KOPT-K1 (cell line): ENCODE results near the gene ZNF99.
"Not testable (repeated sequence)": the region's sequence is repeated elsewhere in the genome, so short reads cannot be mapped to it uniquely, and the experiment has no call there.

Experiments
- H3K27ac ChIP-seq: fragments of 200-600 bp; sonication (generic); 2 replicates; pipeline ENCODE4 v1.5.1; 2016; ENCODE audit warnings: antibody characterized with exemption, mild to moderate bottlenecking, low read depth, low read length; ENCODE audit not compliant: poor library complexity, severe bottlenecking
- H3K36me3 ChIP-seq: fragments of 200-600 bp; sonication (generic); 2 replicates; pipeline ENCODE4 v1.5.1; 2017; ENCODE audit warnings: antibody characterized with exemption, mild to moderate bottlenecking, low read length, moderate library complexity; ENCODE audit not compliant: insufficient read depth
- H3K9me3 ChIP-seq: fragments of 200-600 bp; sonication (generic); 2 replicates; pipeline ENCODE4 v1.5.1; 2017; ENCODE audit warnings: antibody characterized with exemption, low read length, mild to moderate bottlenecking; ENCODE audit not compliant: insufficient read depth, poor library complexity, severe bottlenecking

ZNF99 gene

GRCh38 chr19:22783651-22784410 is at the start of gene ZNF99:
Gene ZNF99 (minus strand): TSS chr19:22784151. CDS start chr19:22784016, 135 bp downstream.
- H3K27ac ChIP-seq: no peak within 1 kb of the TSS
- H3K36me3 ChIP-seq: no peaks in the 10 kb centered on the region
- H3K9me3 ChIP-seq: peaks cover 16% of the 10 kb centered on the region

- Histone ChIP-seq H3K9me3 (peaks cover 15% of the 10 kb centered on the region), H3K27ac (no peak within 1 kb of the TSS), H3K36me3 (no peaks in the 10 kb centered on the region)
Measured at GRCh38 chr19:22832031-22832762, 48.2 kb upstream of the ZNF99 start, which contains the start of gene ZNF723. Gene ZNF723 (plus strand): TSS chr19:22832291. CDS start chr19:22832380, 89 bp downstream.

GRCh38 chr19:22831211-22831610 is 47.3 kb upstream of the ZNF99 start:
- Histone ChIP-seq H3K36me3 (no peaks in the 10 kb centered on the region), H3K27ac (no peak overlapping the region), H3K9me3 (peaks cover 15% of the 10 kb centered on the region)

GRCh38 chr19:22814124-22814523 is 30.2 kb upstream of the ZNF99 start:
- Histone ChIP-seq H3K27ac (no peak overlapping the region), H3K36me3 (no peaks in the 10 kb centered on the region), H3K9me3 (peaks cover 43% of the 10 kb centered on the region)

GRCh38 chr19:22807061-22807835 is 23.3 kb upstream of the ZNF99 start:
- Histone ChIP-seq H3K27ac (no peak overlapping the region), H3K36me3 (no peaks in the 10 kb centered on the region), H3K9me3 (peaks cover 41% of the 10 kb centered on the region)

GRCh38 chr19:22806418-22806817 is 22.5 kb upstream of the ZNF99 start:
- Histone ChIP-seq H3K36me3 (no peaks in the 10 kb centered on the region), H3K27ac (no peak overlapping the region), H3K9me3 (peaks cover 41% of the 10 kb centered on the region)

GRCh38 chr19:22797040-22797439 is 13.1 kb upstream of the ZNF99 start:
- Histone ChIP-seq H3K36me3 (no peaks in the 10 kb centered on the region), H3K9me3 (peaks cover 9% of the 10 kb centered on the region), H3K27ac (no peak overlapping the region)

- H3K36me3 ChIP-seq, H3K27ac ChIP-seq, H3K9me3 ChIP-seq: not testable (repeated sequence)
Measured at GRCh38 chr19:22792863-22793262, 8.9 kb upstream of the ZNF99 start.

GRCh38 chr19:22735911-22736645 is 47.9 kb downstream of the ZNF99 start:
- Histone ChIP-seq H3K36me3 (no peaks in the 10 kb centered on the region), H3K9me3 (peaks cover 45% of the 10 kb centered on the region), H3K27ac (no peak overlapping the region)

- Histone ChIP-seq H3K27ac (no peak overlapping the region), H3K36me3 (no peaks in the 10 kb centered on the region), H3K9me3 (peaks cover 51% of the 10 kb centered on the region)
Measured at GRCh38 chr19:22733691-22734090, 50.3 kb downstream of the ZNF99 start.

- not testable (repeated sequence) for H3K27ac ChIP-seq
Measured at GRCh38 chr19:22728214-22728613, 55.7 kb downstream of the ZNF99 start.

GRCh38 chr19:22721533-22721932 is 62.4 kb downstream of the ZNF99 start:
- not testable (repeated sequence) for H3K27ac ChIP-seq, H3K9me3 ChIP-seq, H3K36me3 ChIP-seq

More at GRCh38 chr19:22728214-22728613, 55.7 kb downstream of the ZNF99 start:
- not testable (repeated sequence) for H3K36me3 ChIP-seq
- peaks cover 27% of the 10 kb centered on the region for H3K9me3 ChIP-seq

GRCh38 chr19:22708983-22709382 is 75.0 kb downstream of the ZNF99 start:
- Histone ChIP-seq H3K9me3 (peaks cover 7% of the 10 kb centered on the region), H3K27ac (no peak overlapping the region), H3K36me3 (no peaks in the 10 kb centered on the region)

GRCh38 chr19:22703096-22703495 is 80.9 kb downstream of the ZNF99 start:
- not testable (repeated sequence) for H3K36me3 ChIP-seq, H3K27ac ChIP-seq
- peaks cover 22% of the 10 kb centered on the region for H3K9me3 ChIP-seq
